Activated gamma-delta T cell treated with Interleukin-2 at 50 U/mL for 16 hours (primary cell): ENCODE data around the gene WBP4.
"Not testable (repeated sequence)": the region's sequence is repeated elsewhere in the genome, so short reads cannot be mapped to it uniquely, and the experiment has no call there.

ENCODE experiments used
- DNase-seq: peaks from one replicate; pipeline ENCODE4 v3.0.0-alpha.2; 2020

WBP4 gene, protein sequence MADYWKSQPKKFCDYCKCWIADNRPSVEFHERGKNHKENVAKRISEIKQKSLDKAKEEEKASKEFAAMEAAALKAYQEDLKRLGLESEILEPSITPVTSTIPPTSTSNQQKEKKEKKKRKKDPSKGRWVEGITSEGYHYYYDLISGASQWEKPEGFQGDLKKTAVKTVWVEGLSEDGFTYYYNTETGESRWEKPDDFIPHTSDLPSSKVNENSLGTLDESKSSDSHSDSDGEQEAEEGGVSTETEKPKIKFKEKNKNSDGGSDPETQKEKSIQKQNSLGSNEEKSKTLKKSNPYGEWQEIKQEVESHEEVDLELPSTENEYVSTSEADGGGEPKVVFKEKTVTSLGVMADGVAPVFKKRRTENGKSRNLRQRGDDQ

DNA sequence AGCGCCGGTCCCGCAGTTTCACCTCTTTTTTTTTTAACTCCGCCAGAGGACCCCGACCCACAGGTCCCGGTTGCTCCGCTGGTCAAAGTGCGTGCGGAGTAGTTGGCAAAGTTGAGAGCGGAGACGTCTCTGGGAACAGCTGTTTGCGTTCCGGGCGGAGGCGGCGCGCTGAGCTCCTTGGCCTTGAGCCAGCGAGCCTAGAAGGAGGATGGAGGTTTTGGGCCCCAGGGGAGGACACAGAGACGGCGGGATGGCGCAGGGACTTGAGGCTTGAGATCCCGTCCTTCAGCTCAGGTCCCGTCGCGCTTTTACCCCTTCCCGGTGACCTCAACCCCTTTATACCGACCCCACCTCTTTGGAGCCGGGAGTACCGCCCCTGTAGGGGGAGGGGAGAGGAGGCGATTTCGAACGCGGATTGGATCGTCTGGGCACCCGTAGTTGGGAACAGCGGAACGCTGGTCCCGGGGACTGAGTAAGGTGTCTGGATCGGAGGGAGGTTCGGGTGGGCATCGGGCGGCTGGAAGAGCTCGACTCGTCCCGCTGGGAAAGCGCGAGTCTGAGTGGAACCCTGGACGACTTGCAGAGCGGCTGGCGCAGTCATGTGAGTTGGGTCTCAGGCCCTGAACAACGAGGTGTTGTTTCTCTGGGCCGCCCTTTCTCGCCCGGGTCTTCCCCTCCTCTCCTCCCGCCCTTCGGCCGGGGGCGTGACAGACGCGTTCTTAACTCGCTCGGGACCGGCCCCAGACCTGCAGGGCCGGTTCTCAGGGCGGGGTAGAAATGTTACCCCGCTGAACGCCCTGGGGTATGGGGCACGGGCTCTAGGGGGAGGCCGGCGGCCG, at the start of gene WBP4:
WBP4 (plus strand) TSS at position 435 of the 839 bp plus-strand sequence; CDS start at position 600, 165 bp downstream.
- peak; percentile 80 for DNase-seq

DNA sequence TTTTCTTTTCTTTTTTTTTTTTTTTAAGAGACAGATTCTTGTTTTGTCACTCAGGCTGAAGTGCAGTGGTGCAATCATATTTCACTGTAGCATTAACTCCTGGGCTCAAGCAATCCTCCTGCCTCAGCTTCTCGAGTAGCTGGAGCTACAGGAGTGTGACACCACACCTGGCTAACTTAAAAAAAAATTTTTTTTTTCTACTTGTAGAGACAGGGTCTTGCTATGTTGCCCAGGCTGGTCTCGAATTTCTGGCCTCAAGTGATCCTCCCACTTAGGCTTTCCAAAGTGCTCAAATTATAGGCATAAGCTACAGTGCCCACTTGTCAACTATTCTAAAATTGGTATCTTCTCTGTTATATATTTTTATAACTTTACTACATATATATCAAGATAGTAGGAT, 48.8 kb upstream of the WBP4 start:
- no peak for DNase-seq

DNA sequence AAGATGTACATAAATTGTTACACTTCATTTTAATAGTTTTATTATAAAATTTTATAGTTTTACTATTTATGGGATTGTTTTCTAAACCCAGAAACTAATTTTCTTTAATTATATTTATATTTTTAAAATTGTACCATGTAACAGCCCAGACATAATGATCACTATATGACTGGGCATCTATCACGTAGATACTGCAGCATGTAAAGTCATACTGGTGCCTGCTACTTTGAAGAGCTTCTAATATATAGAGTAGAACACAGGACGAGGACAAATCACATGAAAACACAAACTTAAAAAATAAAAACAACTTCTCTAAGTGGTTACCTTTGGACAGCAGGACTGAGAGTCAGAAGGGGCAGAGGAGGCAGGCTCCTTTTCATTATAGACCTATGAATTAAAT, 47.5 kb upstream of the WBP4 start:
- DNase-seq: no peak

DNA sequence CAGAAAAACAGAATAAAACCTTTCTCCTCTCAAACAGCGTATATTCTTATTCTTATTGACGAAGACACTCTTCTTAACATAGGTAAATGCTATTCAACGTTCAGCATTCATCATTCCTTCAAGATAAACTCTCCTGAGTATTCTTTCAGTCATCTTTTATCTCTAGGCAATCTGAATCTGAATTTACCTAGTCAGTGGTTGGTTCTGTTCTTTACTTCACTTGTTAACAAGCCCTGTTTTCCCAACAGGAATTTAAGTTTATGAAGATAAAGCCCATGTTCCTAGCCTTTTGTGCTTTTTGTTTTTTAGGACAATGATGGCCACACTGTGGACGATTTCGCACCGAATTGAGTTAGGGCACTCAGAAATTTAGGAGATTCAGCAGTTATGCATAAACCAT, 45.4 kb upstream of the WBP4 start:
- no peak for DNase-seq

DNA sequence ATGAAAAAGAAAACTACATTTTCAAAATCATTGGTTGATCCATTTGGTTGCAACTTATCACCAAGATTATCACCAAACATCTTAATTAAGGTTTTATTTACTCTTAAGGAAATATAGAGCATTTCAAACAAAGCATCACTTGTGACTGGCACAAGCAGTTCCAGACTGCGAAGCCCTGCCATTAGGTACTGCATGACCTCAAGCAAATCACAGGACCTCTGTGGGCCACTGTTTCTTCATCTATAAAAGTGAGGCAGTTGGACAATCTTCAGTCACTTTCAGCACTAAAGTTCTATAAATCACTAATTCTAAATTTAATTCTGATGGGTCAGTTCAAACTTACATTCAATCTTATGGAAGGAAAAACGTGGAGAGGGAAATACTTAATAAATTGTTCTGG, 44.1 kb upstream of the WBP4 start:
- peak; percentile 22 for DNase-seq

DNA sequence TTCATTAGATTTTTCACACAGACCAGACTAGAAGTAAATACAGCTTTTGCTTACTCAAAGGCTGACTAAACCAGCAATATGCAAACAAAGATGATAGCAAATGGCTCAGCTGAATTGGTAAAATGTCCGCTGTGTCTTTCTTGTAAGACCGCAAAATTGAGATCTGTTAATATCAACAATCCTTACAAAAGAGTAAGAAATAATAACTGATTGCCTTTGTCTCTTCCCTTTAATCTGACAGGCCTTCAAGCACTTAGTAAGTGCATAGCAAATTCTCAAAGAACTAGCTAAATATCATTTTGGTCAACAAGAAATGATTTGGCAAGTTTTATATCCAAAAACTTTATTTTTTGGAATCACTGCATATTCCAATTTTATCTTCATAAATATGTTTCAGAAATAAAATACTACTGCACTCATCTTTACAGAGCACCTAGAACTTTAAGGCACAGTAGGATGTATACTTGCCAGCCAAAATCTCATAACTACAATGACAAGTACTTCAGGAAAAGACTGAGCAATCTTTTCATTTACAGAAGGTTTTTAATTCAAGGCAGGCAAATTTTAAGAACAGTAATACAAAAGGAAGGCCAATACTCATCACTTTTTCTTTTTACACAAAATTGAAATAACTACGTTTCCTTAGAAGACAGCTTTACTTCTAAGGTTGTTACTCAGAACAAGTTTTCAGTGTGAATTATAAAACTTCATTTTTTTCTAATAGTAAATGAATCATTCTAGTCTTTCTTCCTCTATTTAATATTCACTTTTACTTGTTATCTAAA, 43.3 kb upstream of the WBP4 start:
- no peak for DNase-seq

DNA sequence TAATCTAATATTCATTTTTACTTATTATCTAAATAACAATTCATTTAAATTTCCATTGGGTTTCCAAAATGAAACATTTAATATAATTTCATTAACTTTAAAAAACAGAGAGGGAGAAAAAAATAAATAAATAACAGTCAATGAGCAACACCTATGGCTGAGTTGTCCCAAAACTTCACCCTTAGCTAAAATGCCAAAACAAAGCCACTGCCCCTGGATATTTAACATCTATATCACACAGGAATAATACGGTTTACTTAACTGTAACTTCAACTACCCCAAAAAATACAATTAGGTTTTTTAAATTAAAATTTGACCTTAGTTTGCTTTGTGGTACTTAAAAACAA, 42.7 kb upstream of the WBP4 start:
- no peak for DNase-seq

DNA sequence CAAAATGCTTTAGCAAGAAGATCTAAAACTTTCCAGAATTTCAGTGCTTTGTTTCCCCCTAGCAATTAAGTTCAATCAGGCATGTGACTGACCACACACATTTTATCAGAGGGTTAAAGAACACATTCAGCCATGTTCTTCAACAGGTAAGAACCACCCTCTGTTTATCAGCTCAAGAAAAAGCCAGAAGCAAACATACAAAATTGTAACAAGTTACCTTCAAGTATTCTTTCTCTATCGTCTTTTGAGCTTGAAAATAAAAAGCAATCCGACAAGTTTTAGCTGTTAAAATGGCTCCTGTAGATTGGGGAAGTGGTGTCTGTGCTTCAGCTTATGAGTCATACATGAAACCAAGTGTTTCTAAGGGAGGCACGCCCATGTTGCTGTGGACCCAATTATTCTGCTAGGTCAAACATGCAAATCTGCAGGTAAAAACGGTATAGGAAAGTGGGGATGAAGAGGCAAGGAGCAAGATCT, 42.3 kb upstream of the WBP4 start, which contains the start of gene ELF1:
ELF1 (minus strand) TSS at position 306 of the 477 bp plus-strand sequence. CDS start 37,262 bp downstream, outside the sequence.
- peak; percentile 58 for DNase-seq

DNA sequence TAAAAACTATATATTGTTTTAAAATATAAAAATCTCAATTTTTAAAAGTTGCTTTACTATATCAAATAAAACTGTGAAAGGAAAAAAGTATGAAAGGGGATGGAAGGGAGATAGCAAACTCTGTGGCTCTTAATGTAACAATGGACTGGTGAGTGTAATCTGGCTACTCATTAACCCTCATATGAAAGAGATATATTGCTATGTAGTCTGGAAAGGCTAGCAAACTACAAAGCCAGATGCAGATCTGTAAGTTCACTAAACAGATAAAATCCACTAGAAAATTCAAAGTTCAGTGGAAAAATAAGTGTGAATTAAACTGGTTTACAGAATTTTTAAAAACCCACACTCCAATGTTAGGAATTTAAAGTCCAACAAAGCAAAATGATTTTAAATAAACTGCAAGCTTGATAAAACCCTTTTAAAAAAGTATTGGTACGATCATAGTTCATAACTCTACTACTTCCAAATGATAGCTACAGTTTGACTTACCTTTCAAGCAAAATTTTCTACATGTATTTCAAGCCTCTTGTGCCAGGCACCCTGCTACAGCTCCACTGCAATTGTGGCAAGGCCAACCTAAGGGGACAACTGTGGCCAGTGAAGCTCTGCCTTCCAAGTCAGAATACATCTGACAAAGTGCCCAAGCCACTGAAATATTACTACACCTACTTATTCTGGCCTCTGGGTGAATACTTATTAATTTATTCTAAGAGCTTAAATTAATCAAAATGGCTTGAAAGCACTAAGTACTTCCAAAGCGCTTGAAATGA, 41.5 kb upstream of the WBP4 start:
- DNase-seq: no peak

DNA sequence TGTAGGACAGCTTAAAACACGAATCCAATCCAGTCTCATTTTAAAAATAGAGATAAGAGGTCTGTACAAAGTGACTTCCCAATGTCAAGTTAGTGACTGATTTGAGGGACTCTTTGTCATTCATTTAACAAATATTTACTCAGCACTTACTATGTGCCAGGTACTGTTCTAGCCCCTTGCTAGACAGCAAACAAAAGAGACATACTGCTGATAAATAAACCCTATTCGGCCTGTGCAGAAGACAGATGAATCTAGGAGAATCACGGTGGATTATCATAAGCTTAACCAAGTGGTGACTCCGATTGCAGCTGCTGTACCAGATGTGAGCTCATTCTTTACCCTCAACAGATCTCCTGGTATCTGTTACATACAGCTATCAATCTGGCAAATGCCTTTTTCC, 35.8 kb upstream of the WBP4 start:
- no peak for DNase-seq

DNA sequence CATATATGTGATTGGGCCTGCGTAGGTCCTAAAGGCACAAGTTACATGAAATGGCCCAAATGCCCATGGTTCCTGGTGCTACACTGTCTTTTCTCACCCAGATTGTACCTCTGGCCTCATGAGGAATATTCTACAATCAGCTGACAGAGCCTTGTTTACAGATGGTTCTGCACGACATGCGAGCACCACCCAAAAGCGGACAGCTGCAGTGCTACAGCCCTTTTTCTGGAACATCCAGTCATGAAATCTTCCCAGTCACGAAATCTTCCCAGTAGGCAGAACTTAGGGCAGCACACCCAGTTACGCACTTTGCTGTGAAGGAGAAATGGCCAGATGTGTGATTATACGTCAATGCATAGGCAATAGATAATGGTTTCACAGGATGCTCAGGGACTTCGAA, 34.5 kb upstream of the WBP4 start:
- no peak for DNase-seq

DNA sequence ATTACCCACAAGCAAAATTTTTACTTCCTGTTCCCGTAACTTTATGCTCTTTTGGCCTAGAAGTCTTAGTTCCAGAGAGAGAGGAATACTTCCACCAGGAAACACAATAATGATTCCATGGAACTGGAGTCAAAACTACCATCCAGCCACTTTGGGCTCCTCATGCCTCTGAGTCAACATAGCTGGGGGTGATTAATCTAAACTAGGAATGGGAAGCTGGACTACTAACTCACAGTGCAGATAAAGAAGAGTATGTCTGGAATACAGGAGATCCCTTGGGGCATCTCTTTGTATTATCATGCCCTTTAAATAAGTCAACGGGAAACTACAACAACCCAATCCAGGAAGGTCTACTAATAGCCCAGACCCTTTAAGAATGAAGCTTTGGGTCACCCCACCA, 33.3 kb upstream of the WBP4 start:
- DNase-seq: no peak

DNA sequence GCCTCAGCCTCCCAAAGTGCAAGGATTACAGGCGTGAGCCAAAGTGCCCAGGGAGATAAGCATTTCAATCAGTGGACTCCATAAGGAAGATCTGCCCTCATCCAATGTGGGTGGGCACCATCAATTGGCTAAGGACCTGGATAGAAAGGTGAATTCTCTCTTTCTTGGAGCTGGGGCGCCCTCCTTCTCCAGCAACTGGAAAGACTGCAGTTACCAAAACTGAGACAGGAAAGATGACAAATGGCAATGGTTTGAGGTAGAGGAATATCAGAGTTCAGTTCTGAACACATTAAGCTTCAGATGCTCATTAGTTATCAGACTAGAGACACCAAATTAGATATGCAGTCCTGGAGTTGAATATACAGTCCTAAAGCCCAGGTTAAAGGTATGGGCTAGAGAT, 31.7 kb upstream of the WBP4 start:
- DNase-seq: no peak

DNA sequence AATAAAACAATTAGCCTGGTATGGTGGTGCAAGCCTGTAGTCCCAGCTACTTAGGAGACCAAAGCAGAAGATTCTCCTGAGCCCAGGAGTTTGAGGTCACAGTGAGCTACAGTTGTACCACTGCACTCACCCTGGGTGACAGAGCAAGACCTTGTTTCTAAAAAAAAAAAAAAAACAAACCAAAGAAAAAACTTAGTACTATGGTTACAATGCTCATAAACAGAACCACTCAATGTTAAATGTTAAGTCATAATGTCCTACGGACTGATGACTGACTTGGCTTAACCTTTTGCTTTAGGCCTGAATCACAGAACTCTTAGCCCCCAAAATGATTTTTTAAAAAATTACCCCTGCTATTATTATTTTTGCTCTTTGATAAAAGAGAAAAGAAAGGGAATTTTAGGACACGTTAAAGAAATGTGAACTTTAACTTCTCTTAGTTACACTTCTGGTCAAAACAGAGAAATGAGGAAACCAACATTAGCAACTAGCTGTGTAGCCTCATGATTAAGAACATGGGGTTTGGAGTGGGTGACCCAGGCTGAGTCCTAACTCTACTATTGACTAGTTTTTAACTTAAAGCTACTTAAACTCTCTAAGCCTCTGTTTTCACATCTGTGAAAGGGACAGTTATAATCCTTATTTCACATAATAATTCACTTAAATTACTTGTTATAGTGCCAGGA, 28.5 kb upstream of the WBP4 start:
- DNase-seq: no peak

DNA sequence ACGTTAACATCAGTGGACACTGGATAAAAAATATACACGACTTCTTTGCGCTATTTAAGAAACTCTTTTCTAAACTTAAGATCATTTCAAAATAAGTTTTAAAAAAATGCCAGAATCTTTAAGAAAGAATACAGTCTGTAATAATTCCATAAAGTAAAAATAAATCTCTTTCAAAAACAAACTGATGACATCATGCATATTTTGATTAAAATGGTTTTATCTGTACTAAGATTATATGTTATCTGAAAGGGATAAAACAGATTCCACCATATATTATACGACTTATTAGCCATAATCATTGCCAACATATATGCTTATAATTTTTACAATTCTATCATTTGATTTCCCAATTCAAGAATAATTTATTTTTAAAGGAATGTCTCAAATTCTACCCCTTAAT, 26.9 kb upstream of the WBP4 start:
- DNase-seq: no peak

DNA sequence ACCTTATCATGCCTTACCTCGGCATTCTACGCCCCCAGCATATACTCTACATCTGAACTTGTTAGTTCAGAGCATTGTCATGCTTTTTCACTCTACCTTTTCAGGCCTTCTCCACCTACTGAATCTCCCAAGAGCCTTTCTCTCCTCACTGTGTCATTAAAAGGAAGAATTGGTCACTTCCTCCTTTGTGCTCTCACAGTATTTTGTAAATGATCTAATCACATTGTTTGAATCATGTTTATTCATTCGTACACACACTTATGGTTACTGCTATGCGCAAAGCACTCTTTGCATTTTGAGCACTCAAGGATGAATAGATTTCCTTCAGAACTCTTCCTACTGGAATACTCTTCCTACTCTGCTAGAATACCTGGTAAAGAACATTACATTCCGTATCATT, 26.4 kb upstream of the WBP4 start:
- no peak for DNase-seq

DNA sequence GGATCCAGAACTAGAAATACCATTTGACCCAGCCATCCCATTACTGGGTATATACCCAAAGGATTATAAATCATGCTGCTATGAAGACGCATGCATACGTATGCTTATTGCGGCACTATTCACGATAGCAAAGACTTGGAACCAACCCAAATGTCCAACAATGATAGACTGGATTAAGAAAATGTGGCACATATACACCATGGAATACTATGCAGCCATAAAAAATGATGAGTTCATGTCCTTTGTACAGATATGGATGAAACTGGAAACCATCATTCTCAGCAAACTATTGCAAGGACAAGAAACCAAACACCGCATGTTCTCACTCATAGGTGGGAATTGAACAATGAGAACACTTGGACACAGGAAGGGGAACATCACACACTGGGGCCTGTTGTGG, 24.8 kb upstream of the WBP4 start:
- DNase-seq: not testable (repeated sequence)

DNA sequence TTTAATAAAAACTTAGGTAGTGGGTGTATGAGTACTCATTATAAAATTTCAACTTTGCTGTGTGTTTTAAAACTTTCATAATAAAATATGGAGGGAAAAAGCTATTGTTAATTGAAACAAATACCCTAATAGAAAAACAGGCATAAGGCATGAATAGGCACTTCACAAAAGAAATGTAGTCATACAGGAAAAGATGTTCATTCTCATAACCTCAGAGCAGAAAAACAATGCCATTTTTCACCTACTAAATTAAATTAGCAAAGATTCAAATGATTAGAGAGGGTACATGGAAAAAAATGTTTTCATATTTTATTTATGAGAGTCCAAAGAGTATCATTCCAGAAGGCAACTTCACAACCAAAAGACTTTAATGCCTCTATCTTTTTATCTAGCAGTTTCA, 21.6 kb upstream of the WBP4 start:
- DNase-seq: no peak

DNA sequence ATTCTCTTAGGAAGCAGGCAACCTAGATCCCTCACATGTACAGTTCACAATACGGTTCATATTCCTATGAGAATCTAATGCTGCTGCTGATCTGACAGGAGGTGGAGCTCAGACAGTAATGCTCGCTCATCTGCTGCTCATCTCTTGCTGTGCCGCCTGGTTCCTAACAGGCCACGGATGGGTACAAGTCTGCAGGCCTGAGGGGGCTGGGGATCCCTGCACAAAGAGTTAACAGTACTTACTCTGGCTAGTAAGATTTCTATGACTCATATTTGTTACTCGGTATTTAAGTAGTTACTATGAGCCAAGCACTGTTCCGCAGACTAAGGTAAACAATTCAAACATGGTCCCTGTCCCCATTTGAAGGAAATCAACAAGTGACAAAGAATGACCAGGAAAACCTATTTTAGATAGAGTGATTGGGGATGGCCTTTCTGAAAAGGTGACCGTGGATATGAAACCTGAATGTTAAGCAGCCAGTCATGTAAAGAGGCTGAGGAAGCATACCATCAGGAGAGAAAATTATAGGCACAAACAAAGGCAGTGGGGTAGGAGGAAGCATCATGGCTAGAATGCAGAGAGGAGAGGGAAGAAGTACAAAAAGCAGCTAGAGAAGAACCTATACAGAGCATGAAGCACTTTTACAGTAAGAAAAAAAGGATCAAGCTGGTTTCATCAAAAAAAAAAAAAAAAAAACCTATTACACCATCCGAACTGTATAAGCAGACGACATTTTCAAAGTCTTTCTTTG, 20.6 kb upstream of the WBP4 start:
- DNase-seq: no peak

DNA sequence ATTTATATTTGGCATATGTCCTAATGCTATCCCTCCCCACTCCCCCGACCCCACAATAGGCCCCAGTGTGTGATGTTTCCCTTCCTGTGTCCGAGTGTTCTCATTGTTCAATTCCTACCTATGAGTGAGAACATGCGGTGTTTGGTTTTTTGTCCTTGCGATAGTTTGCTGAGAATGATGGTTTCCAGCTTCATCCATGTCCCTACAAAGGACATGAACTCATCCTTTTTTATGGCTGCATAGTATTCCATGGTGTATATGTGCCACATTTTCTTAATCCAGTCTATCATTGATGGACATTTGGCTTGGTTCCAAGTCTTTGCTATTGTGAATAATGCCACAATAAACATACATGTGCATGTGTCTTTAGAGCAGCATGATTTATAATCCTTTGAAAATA, 18.9 kb upstream of the WBP4 start:
- not testable (repeated sequence) for DNase-seq

DNA sequence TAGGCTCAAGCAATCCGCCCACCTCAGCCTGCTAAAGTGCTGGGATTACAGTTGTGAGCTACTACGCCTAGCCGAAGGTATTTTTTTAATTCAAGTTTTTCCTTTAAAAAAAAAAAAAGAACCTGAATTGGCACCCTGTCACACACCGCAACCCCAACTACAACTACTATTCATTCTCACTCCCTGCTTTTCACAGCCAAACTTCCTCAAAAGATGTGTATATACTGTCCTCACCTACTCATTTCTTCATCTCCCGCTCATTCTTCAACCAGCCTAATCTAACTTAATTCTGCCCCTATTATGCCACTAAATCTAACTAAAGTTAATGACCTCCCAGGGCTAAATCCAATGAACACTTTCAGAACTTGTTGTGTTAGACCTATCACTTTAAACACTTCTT, 12.7 kb upstream of the WBP4 start:
- DNase-seq: no peak
